GM12872 (cell line): Measurements from ENCODE around the gene PRG2.

Experiments
- CTCF ChIP-seq: IDR thresholded peaks from 3 replicates; pipeline ENCODE4 v1.5.1; 2011; ENCODE audit warnings: low read depth, mild to moderate bottlenecking, low read length, moderate library complexity; ENCODE audit not compliant: insufficient read depth

PRG2 gene

DNA sequence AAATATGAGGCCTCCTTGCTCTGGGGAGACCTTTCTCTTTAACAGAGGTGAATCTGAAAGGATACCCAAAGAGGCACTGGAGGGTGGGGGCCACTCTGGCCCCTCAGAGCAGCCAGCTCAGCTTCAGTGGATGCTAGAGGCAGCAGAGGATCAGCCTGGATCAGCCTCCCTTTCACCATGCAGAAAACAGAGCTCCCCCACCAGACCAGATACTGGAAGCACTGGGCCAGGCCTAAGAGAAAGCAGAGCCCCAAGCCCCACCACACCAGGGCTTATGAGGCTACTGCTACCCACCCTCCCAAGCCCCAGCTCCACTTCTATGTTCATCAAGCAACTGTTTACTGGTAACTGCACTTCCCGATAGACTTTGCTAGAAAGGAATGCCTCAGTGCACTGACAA, 40.5 kb upstream of the PRG2 start:
- 0 out of 3 replicates have a peak, but pooled peaks have one; percentile 7 for TF ChIP-seq CTCF

GRCh38 chr11:57429946-57430345, 39.5 kb upstream of the PRG2 start:
- no peak for TF ChIP-seq CTCF

DNA sequence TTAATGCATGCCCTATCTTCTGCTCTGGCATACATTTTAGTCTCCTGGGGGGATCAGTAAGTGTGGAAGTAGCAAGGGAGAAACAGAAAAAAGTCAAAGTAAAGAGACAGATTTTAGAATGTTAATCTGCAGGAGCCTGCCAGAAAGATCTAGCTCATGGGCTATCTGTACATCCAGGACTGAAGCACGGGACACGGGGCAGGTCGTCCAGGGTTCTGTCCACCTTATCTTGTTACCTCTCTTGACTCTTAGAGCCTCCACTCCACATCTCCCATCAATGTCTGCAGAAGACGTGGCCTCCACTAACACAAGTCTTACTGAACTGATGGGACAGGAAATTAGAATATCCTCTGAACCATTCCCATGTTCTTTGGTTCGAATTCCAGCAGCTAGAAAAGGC, 38.2 kb upstream of the PRG2 start:
- no peak for TF ChIP-seq CTCF

GRCh38 chr11:57427727-57428082, 37.3 kb upstream of the PRG2 start:
- TF ChIP-seq CTCF: no peak

- TF ChIP-seq CTCF: no peak
Observed at GRCh38 chr11:57426929-57427726, 36.7 kb upstream of the PRG2 start, which contains the start of gene SLC43A3. TSS of gene SLC43A3 (minus strand) at chr11:57427121. CDS start at chr11:57426172, 949 bp downstream.

DNA sequence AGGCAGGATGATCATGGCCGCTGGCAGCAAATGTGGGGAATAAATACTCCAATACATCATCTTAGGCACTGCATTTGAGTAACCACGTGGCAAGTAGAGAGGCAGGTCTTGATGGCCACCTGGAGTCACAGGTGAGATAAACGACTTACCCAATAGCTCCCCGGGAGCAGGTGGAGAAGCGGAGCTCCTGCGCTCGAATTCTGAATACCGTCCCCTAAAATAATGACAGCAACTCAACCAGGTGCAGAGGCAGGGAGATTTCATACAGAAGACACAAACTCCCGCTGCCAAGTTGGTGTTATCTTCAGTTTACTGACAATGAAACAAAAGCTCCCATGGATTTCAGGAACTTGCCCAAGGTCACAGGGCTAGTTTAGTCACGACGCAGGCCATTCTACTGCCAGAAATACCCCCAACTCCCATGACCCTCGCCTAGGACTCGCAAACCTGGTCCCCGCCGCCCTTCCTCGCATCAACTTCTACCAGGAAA, 36.0 kb upstream of the PRG2 start:
- TF ChIP-seq CTCF: no peak

- TF ChIP-seq CTCF: no peak
Observed at GRCh38 chr11:57425565-57426438, 35.4 kb upstream of the PRG2 start.
